ENCODE results near the gene UBE2Q2.
"Not testable (repeated sequence)": the region's sequence is repeated elsewhere in the genome, so short reads cannot be mapped to it uniquely, and the experiment has no call there.

UBE2Q2 gene

GRCh38 chr15:75842722-75843677 is at the start of gene UBE2Q2:
TSS of gene UBE2Q2 (plus strand) at chr15:75843447. CDS start at chr15:75843667, 220 bp downstream.
- no peaks in the 10 kb centered on the region for H3K27me3 ChIP-seq (ENCODE audit: insufficient read depth, low read depth, severe bottlenecking)
- DNase-seq = peak; percentile 87
- no peak for TF ChIP-seq CTCF (IDR thresholded peaks at IDR 0.05; ENCODE audit: low read depth, low read length)

GRCh38 chr15:75796321-75796720 is 46.9 kb upstream of the UBE2Q2 start:
- no peak for DNase-seq
- TF ChIP-seq CTCF (IDR thresholded peaks at IDR 0.05; ENCODE audit: low read depth, low read length) = no peak
- no peaks in the 10 kb centered on the region for H3K36me3 ChIP-seq
- H3K4me3 ChIP-seq (ENCODE audit: low read depth, low read length) = no peak overlapping the region
- no peaks in the 10 kb centered on the region for H3K9me3 ChIP-seq (ENCODE audit: severe bottlenecking)
- H3K27me3 ChIP-seq (ENCODE audit: insufficient read depth, low read depth, severe bottlenecking) = no peaks in the 10 kb centered on the region
- no peak overlapping the region for H3K27ac ChIP-seq

More at GRCh38 chr15:75842722-75843677, at the start of gene UBE2Q2:
- Histone ChIP-seq H3K4me3 (ENCODE audit: low read depth, low read length) (peak within 1 kb of the TSS; percentile 96), H3K9me3 (ENCODE audit: severe bottlenecking) (no peaks in the 10 kb centered on the region), H3K27ac (peak within 1 kb of the TSS; percentile 86), H3K36me3 (peaks cover 17% of the 10 kb centered on the region)

- H3K9me3 ChIP-seq (ENCODE audit: severe bottlenecking); DNase-seq; H3K27me3 ChIP-seq (ENCODE audit: insufficient read depth, low read depth, severe bottlenecking); H3K27ac ChIP-seq; H3K36me3 ChIP-seq; H3K4me3 ChIP-seq (ENCODE audit: low read depth, low read length): not testable (repeated sequence)
These were observed 46.1 kb upstream of the UBE2Q2 start for GRCh38 chr15:75797146-75797545.

- H3K4me3 ChIP-seq (ENCODE audit: low read depth, low read length) = no peak overlapping the region
- no peak overlapping the region for H3K27ac ChIP-seq
- no peak for DNase-seq
- H3K9me3 ChIP-seq (ENCODE audit: severe bottlenecking) = no peaks in the 10 kb centered on the region
- H3K27me3 ChIP-seq (ENCODE audit: insufficient read depth, low read depth, severe bottlenecking) = no peaks in the 10 kb centered on the region
- no peaks in the 10 kb centered on the region for H3K36me3 ChIP-seq
- TF ChIP-seq CTCF (IDR thresholded peaks at IDR 0.05; ENCODE audit: low read depth, low read length) = no peak
These were observed 44.1 kb upstream of the UBE2Q2 start for GRCh38 chr15:75799190-75799589.

- not testable (repeated sequence) for H3K9me3 ChIP-seq (ENCODE audit: severe bottlenecking); DNase-seq; H3K36me3 ChIP-seq; H3K4me3 ChIP-seq (ENCODE audit: low read depth, low read length); H3K27ac ChIP-seq; H3K27me3 ChIP-seq (ENCODE audit: insufficient read depth, low read depth, severe bottlenecking)
These were observed 42.8 kb upstream of the UBE2Q2 start for GRCh38 chr15:75800409-75800808.

- Histone ChIP-seq H3K36me3 (no peaks in the 10 kb centered on the region), H3K9me3 (ENCODE audit: severe bottlenecking) (no peaks in the 10 kb centered on the region), H3K27ac (no peak overlapping the region), H3K27me3 (ENCODE audit: insufficient read depth, low read depth, severe bottlenecking) (no peaks in the 10 kb centered on the region), H3K4me3 (ENCODE audit: low read depth, low read length) (peak overlapping the region; percentile 34)
- TF ChIP-seq CTCF (IDR thresholded peaks at IDR 0.05; ENCODE audit: low read depth, low read length) = peak; percentile 82
- DNase-seq = peak; percentile 82
These were observed 41.2 kb upstream of the UBE2Q2 start for GRCh38 chr15:75801859-75802593.

GRCh38 chr15:75807486-75807885 is 35.8 kb upstream of the UBE2Q2 start:
- not testable (repeated sequence) for H3K9me3 ChIP-seq (ENCODE audit: severe bottlenecking); H3K4me3 ChIP-seq (ENCODE audit: low read depth, low read length); H3K27me3 ChIP-seq (ENCODE audit: insufficient read depth, low read depth, severe bottlenecking); DNase-seq; H3K27ac ChIP-seq; H3K36me3 ChIP-seq

GRCh38 chr15:75808009-75808408 is 35.2 kb upstream of the UBE2Q2 start:
- not testable (repeated sequence) for H3K4me3 ChIP-seq (ENCODE audit: low read depth, low read length); H3K9me3 ChIP-seq (ENCODE audit: severe bottlenecking); DNase-seq; H3K27ac ChIP-seq; H3K36me3 ChIP-seq; H3K27me3 ChIP-seq (ENCODE audit: insufficient read depth, low read depth, severe bottlenecking)
